Fibroblast of mammary gland (primary cell): Measurements from ENCODE around the gene PRG2.

Experiments
- DNase-seq: peaks from one replicate; pipeline ENCODE4 v3.0.0-alpha.2; 2010; ENCODE audit warnings: low read depth
- H3K4me3 ChIP-seq: 2 replicates; pipeline ENCODE4 v1.5.1; 2011; ENCODE audit warnings: low read depth, mild to moderate bottlenecking, low read length, moderate library complexity; ENCODE audit not compliant: control insufficient read depth
- TF ChIP-seq, protein P1 (sequence below): conservative IDR thresholded peaks from 2 replicates; pipeline ENCODE4 v1.5.1; 2011; ENCODE audit warnings: low read depth, low read length, inconsistent platforms; ENCODE audit not compliant: control insufficient read depth, insufficient read depth

PRG2 gene, protein sequence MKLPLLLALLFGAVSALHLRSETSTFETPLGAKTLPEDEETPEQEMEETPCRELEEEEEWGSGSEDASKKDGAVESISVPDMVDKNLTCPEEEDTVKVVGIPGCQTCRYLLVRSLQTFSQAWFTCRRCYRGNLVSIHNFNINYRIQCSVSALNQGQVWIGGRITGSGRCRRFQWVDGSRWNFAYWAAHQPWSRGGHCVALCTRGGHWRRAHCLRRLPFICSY

DNA sequence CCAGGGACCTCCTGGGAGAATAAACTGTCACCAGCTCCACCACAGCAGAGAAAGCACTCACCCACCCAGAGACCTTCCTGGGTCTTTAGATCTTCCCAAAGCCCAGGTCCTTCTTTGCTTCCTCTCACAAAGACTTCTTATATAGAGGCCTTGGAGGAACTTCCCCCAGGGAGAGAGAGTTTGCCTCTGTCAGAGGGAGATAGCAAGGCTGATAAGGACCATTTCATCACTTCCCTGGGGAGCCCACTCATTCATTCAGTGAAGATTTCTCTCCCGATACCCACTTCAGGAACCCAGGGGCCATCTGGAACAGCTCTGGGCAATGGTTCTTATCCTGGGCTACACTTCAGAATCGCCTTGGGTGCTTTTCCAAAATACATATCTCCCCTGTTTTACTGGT, at the start of gene PRG2:
PRG2 (minus strand) TSS at position 116 of the 400 bp plus-strand sequence. CDS start 706 bp downstream, outside the sequence.
- TF ChIP-seq, protein P1, sequence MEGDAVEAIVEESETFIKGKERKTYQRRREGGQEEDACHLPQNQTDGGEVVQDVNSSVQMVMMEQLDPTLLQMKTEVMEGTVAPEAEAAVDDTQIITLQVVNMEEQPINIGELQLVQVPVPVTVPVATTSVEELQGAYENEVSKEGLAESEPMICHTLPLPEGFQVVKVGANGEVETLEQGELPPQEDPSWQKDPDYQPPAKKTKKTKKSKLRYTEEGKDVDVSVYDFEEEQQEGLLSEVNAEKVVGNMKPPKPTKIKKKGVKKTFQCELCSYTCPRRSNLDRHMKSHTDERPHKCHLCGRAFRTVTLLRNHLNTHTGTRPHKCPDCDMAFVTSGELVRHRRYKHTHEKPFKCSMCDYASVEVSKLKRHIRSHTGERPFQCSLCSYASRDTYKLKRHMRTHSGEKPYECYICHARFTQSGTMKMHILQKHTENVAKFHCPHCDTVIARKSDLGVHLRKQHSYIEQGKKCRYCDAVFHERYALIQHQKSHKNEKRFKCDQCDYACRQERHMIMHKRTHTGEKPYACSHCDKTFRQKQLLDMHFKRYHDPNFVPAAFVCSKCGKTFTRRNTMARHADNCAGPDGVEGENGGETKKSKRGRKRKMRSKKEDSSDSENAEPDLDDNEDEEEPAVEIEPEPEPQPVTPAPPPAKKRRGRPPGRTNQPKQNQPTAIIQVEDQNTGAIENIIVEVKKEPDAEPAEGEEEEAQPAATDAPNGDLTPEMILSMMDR = no peak
- no peak within 1 kb of the TSS for H3K4me3 ChIP-seq
- DNase-seq = no peak

DNA sequence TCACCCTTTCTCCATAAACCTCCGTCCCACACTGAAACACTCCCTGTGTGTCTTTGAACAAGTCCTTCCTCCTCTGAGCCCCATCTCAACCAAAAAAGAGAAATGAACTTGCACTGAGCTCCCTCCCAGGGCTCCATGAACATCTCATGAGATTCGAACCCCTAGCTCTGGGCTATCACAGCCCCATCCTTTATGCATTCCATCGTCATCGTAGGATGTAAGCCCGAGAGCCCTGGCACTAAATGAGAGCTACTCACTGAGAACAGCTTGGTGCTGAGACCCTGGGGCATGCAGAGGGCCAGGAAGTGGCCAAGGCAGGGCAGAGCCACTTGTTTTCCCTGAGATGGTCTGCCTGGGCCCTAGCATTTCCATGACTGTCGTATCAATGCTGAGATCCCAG, 49.3 kb upstream of the PRG2 start:
- no peak for DNase-seq
- no peak overlapping the region for H3K4me3 ChIP-seq
- TF ChIP-seq, protein P1 = no peak

DNA sequence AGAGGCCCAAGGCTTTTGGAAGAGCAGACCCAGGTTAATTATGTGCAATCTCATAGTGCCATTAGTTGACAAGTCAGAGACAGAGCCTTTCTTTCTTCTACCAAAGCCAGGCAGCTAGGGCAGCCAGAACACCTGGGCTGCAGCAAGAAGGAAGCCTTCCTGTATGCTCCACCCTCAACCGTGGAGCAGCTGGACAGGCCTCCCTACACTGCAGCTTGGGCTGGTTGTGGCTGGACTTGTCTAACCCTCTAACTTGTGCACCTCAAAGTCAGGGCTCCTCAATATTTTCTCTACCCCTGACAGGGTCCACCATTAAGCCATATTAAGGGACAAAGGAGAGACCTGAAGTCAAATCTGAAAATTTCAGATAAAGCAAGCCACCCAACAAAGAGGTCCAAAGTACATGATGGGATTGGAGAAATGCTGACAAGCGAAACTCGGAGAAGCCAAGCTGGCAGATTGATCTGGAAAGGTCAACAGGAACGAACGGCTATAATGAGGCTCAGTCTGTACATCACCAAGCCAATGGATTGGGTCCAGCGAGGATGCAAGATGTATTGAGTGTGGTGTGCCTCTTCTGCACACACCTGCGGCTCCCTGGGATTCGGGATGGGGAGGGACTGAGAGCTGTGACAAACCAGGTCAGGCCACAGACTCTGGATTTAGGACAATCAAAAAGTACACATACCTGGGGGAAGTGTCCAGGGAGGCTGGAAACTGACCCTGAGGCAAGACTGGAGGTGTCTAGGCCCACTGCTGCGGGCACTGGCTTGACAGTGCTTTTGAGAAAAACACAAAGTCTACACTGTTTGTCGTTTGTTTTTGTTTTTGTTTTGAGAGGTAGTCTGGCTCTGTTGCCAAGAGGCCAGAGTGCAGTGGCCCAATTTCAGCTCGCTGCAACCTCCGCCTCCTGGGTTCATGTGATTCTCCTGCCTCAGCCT, 48.2 kb upstream of the PRG2 start:
- DNase-seq = no peak
- no peak overlapping the region for H3K4me3 ChIP-seq
- TF ChIP-seq, protein P1 = no peak

DNA sequence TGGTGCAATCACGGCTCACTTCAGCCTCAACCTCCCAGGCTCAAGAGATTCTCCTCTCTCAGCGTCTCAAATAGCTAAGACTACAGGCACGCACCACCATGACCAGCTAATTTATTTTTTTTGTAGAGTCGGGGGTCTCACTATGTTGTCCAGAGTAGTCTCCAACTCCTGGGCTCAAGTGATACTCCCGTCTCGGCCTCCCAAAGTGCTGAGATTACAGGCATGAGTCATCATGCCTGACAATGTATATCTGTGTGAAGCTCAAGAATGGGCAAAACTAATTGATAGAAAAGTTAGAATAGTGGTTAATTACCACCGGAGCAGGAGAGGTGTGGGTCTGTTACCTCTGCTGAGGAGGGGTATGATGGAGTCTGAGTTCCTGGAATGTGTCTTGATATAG, 45.6 kb upstream of the PRG2 start:
- TF ChIP-seq, protein P1 = no peak
- no peak overlapping the region for H3K4me3 ChIP-seq
- DNase-seq = no peak

DNA sequence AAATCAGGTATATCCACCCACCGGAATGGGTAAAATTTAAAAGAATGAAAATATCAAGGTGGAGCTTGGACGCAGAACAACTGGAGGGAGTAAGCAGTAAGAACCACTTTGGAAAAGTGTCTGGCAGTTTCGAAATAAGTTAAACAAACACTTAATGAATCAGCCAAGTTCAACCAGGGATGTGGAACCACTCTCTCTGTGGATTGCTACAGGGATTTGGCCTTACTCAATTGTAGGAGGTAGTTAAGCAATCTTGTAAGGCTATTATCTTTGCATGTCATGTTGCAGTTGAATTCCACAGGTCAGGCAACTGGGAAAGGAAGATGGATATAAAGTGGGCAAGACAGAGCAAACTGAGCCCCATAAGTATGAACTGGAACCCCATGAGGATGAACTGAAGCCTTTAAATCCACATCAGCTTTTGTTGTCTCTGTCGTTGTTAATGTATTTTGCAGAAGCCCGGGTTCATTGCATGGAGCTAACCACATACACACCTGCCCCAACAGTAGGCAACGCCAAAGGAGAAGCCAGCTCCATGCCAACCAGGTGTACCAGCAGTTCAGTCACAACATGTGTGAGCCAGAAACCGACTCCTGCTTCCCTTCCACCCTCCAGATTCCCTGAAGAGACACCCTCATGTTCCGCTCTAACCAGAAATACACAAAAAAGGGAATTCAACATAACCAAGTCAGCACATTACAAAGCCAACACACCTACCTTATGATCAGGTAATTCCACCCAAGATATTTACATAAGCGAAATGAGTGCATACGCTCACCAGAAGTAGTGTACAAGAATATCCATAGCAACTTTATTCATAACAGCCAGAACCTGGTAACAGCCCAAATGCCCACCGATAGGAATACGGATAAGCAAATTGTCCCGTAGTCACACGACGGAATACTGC, 44.4 kb upstream of the PRG2 start:
- no peak overlapping the region for H3K4me3 ChIP-seq
- DNase-seq = peak; percentile 97
- TF ChIP-seq, protein P1 = no peak

DNA sequence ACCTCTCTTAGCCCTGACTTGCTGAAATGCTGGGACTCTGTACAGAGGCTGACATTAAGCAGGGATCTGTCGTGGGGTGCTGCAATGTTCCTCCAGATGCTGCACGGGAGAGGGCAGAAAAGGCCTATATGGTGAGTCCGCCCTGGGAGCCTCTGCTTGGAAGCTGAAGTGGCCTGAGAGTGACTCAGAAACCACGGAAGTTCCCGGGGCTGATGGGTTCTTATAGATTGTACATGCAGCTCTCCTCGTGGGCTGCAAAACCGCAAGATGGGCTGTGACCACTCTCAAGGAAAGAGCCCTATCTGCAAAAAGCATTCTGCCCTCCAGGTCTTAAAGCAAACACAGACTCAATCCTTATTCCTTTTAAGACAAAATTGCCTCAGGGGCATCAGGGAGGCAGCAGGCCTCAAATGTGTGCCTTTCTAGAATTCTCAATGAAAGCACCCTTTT, 42.3 kb upstream of the PRG2 start:
- TF ChIP-seq, protein P1 = no peak
- H3K4me3 ChIP-seq = no peak overlapping the region
- DNase-seq = peak; percentile 93
